Posterior cingulate gyrus (tissue), 11 donors: ENCODE data around the gene CASP3.
A peak's percentile ranks its signal among the peaks of the same experiment; 100 is the strongest.

Source experiments
- DNase-seq, 10 donors: peaks; one replicate each; pipeline versions ENCODE4 v3.0.0 to v3.0.0-alpha.2; 2020 to 2021; ENCODE audit warnings: mixed read lengths in 3 of 10
- intact Hi-C: fragments of 100-400 bp; cut with DNase I; formaldehyde crosslinking; loops from one replicate; pipeline ENCODE4 v1.15.1; 2023

The CASP3 gene

DNA sequence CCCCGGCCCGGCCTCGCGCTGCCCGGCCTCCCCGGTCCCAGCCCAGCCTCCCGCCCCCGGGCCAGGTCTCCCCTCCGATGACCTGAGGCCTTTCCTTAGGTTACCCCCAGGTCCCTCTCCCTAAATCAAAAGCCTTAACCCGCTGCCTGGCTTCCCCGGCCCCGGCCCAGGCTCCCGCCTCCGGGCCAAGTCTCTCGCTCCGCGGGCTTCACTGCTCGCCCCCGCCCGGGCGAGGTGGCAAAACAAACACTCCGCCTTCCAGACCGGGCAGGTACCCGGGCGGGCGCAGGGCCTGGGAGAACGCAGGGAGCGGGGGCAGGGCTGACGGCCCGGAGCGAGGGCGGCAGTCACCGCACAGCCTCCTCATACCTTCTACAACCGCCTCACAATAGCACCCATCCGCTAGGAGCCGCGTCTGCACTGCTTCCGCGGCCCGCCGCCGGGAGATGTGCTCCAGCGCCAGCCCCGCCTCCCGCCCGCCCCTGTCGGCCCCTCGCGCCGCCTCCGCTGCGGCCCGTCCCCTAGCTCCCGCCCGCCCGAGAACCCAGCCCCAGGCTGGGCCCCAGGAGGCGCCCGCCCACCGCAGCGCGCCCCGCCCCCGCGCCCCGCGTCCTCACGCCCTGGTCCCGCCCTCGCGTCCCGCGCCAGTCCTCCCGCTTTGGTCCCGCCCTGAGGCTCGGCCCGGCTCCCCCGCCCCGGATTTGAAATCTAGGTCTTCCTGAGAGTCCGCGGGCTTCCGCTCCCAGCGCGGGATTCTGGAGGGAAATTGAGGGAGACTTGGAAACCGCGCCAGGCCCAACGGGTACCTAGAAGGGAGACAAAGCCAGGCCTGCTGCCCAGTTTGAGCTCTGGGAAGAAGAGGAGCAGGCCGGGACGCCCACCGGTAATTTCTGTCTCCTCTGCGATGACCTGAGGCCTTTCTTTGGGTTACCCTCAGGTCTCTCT is at the start of gene CASP3, which contains the start of gene PRIMPOL:
TSS of gene CASP3 (minus strand) at position 422 of the 945 bp plus-strand sequence. CDS start 10,994 bp downstream, outside the sequence.
TSS of gene PRIMPOL (plus strand) at position 713 of the 945 bp plus-strand sequence. CDS start 7,403 bp downstream, outside the sequence.
- intact Hi-C loops: loop anchor here (1.0 to 5.0 kb wide), 4 partner anchors 112 to 387 kb away; partner anchors contain the start of gene IRF2
- DNase-seq: peak; percentile 94 to 99 (median 96)

DNA sequence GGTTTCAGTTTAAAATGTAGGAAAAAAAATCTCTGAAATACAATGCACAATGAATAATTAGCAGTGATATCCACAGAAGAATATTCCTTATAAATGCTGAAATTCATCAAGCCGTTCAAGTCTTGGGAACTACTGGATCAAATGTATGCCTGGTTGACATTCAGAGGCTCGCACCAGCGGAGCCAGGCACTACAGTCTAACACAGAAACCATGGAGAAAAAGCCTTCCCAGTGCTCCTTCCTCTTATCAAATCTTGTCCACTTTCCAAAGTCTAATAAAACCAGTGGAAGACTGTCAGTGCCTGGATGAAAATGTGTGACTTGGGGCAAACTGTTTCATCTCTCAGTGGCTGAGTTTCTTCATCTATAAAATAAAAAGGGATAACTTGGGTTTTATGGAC is 48.7 kb upstream of the CASP3 start:
- intact Hi-C loops: no loop called here
- no peak for DNase-seq

DNA sequence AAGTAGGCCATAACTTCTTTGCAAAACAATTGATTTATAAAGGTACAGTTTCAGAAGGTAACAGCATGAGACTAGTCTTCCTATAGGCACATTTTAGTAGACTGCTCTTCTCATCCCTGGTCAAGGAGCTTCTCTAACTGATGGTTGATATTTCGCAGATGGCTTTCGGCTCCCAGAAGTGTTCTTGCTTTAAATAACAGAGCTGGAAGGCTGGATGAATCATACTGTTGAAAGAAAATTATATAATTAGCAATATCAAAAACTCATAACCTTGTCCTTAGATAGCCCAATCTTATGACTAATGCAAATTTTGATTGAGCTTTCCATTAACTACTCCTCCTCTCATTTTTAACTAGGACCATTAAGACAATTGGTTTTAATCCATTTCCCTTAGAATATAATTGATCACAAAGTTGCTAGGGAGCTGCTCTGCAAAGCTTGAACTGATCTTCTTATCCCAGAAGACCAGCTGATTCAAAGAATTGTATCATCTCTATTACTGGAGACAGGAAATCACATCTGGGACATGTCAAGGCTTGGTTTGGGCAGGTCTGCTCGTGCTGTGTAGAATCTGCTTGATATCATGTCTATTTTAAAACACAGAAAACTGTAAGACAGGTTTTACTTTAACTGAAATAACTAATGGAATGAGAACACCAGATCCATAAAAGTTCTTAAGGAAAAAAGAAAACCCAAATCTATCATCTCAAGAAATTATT is 46.1 kb upstream of the CASP3 start:
- intact Hi-C loops: no loop called here
- DNase-seq: no peak

DNA sequence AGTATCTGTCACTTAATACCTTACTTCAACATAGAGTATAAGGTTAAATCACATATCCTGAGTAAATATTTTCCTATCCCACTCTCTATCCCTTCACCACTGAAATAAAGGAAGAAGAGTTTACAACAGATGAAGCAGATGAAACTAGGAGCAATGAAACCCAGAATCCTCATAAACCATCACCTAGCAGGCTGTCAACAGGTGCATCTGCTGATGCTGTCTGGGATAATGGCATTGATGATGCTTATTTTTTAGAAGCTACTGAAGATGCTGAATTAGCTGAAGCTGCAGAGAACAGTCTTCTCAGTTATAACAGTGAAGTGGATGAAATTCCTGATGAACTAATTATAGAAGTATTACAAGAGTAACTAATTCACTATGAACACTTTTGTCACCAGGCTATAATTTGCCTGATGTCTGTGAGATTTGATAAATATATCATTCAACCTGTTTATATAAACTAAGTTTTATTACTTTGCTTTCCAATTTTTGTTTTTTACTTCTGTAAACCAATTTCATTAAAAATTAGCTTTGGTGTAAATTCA is 45.2 kb upstream of the CASP3 start:
- intact Hi-C loops: no loop called here
- no peak for DNase-seq

DNA sequence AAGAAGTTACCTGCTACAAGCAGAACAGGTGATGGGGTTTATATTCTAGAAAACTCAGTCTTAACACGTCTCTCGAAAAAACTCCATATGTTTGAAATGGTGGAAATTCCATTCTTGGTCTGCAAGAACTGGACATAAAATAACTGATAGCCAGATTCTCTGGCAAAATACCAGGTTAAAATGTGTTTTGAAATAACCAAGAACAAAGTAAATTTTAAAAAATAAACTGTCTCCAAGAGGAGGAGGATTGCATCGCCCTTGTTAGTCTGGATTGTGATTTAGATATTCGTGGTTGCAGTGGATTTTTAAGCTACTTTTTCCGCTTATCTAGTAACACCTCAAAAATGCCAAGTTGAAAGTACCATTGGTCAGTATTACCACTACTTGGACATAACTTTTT is 43.8 kb upstream of the CASP3 start:
- intact Hi-C loops: no loop called here
- no peak for DNase-seq

DNA sequence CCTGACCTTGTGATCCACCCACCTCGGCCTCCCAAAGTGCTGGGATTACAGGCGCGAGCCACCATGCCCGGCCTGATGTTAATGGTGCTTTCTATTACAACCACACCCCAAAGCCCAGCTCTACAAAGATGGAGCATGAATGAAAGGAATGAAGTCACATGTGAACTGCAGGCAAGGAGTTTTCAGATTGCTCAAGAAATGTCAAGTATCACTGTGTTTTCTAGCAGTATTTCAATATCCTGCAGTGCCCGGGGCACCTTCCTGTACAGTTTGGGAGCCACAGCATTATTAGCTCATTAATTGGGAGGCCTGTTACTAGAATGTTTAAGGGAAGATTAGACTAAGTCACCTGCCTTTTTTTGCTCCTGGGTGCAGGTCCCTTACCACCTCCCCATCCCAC is 40.4 kb upstream of the CASP3 start:
- DNase-seq: no peak
- intact Hi-C loops: no loop called here

DNA sequence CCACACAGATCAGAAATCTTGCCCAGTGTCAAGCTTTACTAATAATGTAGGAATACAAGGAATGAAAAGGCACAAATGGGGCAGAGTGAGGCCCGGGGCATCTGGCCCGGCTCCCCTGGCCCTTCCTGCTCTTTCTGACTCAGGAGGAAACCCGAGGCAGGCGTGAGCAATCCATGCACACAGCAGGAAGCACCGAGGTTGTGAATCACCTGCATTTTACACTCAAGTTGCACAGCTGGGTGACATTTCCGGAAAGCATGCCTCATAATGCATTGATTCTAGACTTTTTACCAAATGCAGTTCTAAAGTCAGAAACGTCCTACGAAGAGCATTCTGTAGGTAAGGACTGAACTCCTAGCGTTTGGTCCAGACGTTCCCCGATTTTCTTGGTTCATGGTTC is 39.2 kb upstream of the CASP3 start:
- no peak for DNase-seq
- intact Hi-C loops: no loop called here

DNA sequence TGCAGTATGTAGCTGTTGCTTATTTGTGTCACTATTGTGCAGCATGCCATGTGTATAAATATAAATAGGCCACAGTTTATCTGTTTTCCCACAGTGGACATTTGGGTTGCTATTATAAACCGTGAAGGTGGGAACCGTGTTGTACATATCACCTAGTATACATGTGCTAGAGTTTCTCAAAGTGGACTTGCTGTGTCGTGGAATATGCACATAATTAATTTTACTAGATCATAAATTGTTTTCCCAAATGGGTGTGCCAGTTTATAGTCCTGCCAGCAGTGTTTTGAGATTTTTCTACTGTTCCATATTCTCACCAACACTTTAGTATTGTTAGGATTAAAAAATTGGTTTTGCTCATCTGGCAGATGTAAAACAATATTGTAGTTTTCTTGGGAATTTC is 38.8 kb upstream of the CASP3 start:
- intact Hi-C loops: no loop called here
- DNase-seq: no peak

DNA sequence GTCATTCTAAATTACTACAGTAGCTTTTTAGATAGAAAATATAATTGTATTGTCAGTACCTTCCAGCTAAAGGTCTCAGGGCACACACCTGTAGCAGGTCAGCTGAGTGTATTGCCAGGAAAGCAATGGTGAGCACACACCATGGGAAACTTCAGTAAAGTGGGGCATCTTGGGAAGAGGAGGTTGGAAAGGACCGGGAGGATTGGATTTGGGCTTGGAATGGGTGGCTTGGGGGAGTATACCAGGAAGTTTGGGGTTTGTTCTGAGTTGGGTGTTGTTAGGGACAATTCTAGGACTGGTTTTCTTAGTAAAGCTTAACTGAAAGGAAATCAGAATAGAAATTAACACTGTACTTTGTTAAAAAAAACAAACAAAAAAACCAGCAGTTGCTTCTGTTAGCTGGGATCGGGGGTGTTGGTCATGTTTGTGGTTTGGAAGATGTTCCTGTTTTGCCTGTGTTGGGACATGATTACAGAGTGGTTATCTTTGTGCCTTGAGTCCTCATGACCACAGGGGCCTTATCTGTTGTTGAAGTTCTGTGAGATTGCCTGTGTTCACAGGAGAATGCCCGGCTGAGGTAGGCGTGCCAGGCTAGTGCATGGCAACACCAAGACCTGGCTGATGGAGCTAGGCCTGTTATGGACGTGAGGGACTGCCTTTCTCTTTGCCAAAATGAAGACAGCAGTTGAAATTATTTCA is 35.4 kb upstream of the CASP3 start:
- intact Hi-C loops: no loop called here
- no peak for DNase-seq

DNA sequence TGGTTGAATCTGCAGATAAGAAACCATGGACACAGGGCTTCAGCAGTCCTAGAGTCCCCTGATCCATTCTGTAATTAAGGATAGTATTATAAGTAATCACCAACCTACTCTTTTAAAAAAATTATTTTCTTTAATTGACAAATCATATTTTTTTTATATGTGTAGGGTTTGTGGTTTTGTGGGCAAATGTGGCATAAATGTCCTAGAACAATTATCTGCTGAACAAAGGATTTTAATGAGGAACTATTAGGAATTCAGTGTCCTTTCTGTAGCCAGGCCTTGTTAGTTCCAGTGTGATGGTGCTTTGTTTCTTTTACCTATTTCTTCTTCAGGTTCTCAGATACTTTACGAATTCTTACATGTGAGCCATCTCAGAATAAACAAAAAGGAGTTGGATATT is 32.7 kb upstream of the CASP3 start:
- intact Hi-C loops: no loop called here

DNA sequence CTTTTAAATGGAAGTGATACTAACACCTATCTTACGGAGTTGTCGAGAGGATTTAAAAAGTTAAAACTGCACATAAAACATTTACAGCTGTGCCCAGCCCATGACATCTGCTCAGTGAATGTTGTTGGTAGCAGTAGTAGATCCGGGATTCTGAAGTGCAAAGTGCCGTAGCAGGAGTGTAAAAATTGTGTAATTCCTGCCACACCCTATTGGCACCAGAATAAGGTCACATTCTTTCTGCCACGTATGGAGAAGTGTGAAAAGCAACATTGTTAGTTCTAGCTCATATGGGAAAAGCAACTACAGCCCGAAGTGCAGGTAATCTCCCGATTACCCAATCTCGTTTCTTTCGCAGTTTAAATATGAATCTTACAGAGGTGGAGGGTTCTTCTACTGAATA is 31.5 kb upstream of the CASP3 start:
- no peak for DNase-seq

More for the DNA sequence above, 32.7 kb upstream of the CASP3 start:
- DNase-seq: no peak

DNA sequence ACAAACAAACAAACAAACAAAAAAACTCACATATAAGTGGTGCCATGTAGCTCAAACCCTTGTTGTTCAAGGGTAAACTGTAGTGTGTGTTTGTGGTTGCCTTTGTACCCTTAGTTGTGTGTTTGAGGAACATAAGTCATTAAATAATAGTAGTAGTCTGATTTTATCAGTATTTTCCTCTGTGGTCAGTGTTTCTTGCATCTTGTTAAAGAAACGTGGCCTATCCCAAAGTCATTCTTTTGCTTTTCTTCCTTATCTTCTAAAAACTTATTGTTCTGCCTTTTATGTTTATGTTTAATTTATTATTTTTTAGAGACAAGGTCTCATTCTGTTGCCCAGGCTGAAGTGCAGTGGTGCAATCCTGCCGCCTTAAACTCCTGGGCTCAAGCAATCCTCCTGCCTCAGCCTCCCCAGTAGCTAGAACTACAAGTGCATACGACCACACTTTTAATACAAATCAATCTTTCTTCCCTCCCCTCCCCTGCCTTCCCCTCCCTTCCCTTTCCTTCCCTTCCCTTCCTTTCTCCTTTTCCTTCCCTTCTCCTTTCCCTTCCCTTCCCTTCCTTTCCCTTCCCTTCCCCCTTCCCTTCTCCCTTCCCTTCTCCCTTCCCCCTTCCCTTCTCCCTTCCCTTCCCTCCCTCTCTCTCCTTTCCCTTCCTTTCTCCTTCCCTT is 26.7 kb upstream of the CASP3 start:
- no peak for DNase-seq
- intact Hi-C loops: no loop called here

More for the DNA sequence above, 31.5 kb upstream of the CASP3 start:
- intact Hi-C loops: no loop called here

DNA sequence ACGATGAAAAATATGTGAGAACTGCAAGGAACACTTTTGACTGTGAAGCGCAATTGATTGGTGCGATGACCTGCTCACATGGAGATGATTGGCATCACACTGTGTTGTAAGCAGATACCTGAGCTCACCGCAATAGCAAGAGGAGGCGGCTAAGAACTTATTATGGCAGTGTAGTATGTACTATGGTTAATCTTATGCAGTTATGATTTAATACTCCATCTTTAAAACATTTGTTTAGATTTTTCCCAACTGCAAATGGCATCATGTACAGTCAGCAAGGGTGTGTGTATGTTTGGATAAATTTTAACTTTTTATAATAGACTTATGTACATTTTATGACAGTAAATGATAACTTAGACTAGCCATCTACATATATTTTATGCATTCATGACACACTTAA is 25.8 kb upstream of the CASP3 start:
- intact Hi-C loops: no loop called here
- DNase-seq: no peak

DNA sequence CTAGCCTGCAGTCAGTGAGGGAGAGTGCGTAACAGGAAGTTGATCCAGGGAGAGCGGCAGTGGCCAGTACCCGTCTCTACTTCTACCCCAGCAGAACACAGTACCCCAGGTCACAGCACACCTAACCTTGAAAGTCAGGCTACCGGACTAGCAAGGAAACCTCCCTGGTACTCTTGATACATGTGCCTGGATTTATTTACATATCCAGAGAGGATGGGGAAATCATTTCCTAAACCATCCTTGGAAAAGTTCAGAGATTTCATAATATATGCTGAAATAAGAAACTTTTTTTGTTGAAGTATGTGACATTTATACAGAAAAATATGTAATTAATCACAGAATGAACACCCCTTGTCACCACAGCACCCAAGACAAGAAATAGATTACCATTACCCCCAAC is 24.8 kb upstream of the CASP3 start:
- no peak for DNase-seq
- intact Hi-C loops: no loop called here

DNA sequence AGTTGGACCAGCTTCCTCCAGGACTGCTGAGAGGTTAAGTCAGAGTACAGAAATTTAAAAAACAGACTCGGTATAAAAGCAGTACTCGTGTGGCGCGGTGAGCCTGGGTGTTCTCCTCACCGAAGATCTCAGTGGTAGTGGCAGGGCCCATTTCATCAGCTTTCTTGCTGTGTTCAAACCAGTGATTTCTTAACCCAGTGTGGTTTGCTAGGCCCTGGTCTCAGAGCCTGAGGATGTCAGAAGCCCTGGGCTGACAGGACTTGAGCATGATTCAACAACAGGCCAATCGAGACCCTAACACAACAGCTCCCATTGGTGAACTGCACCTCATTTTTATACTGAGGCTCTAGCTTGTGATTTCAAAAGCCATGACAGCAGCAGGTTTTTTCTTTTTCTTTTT is 23.5 kb upstream of the CASP3 start:
- intact Hi-C loops: no loop called here
- DNase-seq: no peak

DNA sequence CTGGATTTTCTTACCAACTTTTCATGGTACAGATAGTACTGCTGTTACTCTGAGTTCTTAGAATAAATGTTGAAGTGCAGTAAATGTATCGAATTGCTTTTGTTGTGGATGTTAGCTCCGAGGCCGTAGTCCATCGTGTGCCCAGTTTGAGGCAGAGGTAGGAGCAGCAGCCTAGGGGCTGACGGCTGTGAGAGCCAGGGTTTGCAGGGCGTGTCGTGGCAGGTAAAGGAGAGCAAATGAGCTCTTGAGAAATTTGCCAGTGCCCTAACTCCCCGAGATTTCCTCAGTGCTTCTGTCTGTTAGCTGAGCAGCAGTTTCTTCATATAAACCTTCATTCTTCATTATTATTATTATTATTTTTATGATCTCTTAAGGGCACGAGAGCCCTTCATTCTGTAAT is 21.9 kb upstream of the CASP3 start:
- intact Hi-C loops: no loop called here
- DNase-seq: no peak

DNA sequence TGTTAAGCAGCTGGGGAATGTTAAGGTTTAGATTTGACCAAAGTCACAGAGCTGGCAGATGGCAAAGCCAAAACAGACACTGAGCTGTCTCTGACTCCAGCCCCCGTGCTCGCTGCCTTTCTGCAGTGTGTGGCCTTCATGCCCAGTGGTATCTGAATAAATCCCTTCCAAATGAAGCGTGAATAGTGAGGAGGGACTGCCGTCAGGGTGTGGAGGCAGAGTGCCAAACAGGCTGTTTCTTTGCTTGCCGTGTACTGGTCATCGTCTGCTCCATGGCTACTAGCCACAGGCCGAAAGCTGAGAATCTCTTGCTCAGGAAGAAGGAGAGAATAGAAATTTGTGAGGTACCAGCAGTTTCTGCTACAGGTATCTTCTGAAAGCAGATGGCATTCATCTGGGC is 20.0 kb upstream of the CASP3 start:
- intact Hi-C loops: no loop called here
- no peak for DNase-seq

DNA sequence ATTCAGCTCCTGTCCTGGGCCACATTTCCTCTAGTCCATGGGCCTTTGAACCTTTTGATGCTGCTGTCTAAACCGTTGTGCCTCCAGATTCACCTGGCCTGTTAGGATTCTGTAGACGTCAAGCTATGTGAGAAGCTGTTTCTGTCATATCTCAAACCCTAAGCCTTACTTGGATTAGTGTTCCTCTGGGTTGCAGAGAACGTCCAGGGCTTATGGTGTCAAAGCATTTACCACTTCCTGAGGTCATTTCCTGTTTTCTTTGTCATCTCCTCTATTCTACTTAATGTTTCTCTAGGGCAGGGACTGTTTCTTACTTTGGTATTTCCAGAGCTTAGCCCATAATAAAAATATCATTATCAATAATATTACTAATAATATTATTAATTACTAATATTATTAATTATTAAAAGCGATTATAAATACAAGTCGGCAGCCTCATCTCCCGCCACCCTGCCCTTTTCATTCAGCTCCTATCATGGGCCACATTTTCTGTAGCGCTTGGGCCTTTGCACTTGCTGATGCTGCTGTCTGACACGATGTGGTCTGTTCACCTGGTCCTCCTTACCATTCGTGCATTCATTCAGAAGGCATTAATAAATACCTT is 19.4 kb upstream of the CASP3 start:
- intact Hi-C loops: no loop called here
- no peak for DNase-seq

DNA sequence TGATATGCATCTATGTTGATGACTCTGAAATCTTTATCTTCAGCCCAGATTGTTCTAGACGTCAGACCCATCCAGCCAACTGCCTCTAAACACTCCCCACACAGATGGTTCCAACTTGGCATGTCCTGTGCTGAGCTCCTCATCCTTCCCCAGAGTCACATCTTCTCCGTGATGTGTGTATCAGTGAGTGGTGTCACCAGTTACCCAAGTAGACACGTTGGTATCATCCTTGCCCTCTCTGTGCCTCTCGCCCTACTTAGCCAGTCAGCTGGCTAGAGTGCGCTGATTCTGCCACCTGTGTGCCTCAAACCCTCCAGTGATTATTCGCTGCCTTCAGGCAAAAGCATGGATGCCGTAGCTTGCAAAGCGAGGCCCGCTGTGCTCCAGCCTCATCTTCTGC is 18.8 kb upstream of the CASP3 start:
- intact Hi-C loops: no loop called here
- no peak for DNase-seq

DNA sequence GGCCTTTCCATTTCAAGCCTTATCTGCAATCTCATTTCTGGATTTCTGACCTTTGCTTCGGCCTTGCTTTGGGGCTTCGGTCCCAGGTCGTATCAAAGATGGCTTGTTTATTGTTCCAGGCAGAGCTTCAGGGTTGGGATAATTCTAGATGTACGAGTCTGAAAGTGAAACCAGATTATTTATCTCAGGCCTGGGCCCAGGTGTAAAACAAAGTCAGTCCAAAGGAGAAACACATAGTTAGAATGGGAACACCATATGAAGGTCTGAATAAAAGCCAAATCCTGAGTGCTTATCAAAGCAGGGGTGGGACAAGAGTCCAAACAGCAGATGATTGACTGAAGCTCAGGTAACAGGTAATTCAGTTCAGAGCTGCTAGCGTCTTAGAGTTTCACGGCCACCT is 17.4 kb upstream of the CASP3 start:
- intact Hi-C loops: no loop called here
- DNase-seq: no peak
